RKO (cell line): ENCODE results near the gene DGKK.
A peak's percentile ranks its signal among the peaks of the same experiment; 100 is the strongest.
"Not testable (repeated sequence)": the region's sequence is repeated elsewhere in the genome, so short reads cannot be mapped to it uniquely, and the experiment has no call there.

Experiments used
- DNase-seq: peaks from one replicate; pipeline ENCODE4 v3.0.0-alpha.2; 2016; ENCODE audit warnings: low spot score

The DGKK gene

GRCh38 chrX:50431623-50432022, 39.0 kb downstream of the DGKK start:
- DNase-seq, result no peak

GRCh38 chrX:50430917-50431575, 39.6 kb downstream of the DGKK start:
- peak; percentile 1 for DNase-seq

GRCh38 chrX:50428174-50428573, 42.5 kb downstream of the DGKK start:
- no peak for DNase-seq

GRCh38 chrX:50407976-50408375, 62.6 kb downstream of the DGKK start:
- DNase-seq, result no peak

- no peak for DNase-seq
Measured at GRCh38 chrX:50403903-50404302, 66.7 kb downstream of the DGKK start.

GRCh38 chrX:50402886-50403285, 67.7 kb downstream of the DGKK start:
- no peak for DNase-seq

GRCh38 chrX:50393902-50394301, 76.7 kb downstream of the DGKK start:
- DNase-seq, result no peak

GRCh38 chrX:50386520-50386919, 84.1 kb downstream of the DGKK start:
- DNase-seq, result no peak

GRCh38 chrX:50381729-50382415, 88.8 kb downstream of the DGKK start:
- no peak for DNase-seq

- DNase-seq, result no peak
Measured at GRCh38 chrX:50375481-50376267, 95.0 kb downstream of the DGKK start.

GRCh38 chrX:50372966-50373365, 97.7 kb downstream of the DGKK start:
- no peak for DNase-seq

GRCh38 chrX:50343917-50344316, 126.7 kb downstream of the DGKK start:
- no peak for DNase-seq

- no peak for DNase-seq
Measured at GRCh38 chrX:50333308-50333707, 137.3 kb downstream of the DGKK start.

GRCh38 chrX:50332668-50333067, 138.0 kb downstream of the DGKK start:
- not testable (repeated sequence) for DNase-seq

- no peak for DNase-seq
Measured at GRCh38 chrX:50327235-50327634, 143.4 kb downstream of the DGKK start.
